RWPE1 (cell line): ENCODE results near the gene KIF16B.
"Not testable (repeated sequence)": the region's sequence is repeated elsewhere in the genome, so short reads cannot be mapped to it uniquely, and the experiment has no call there.

Experiments used
- CTCF ChIA-PET: fragments of 350-600 bp; sonication (Branson Sonifier 250); formaldehyde crosslinking; extraction: SDS; loops from one replicate; lab custom pipeline; 2021; lab: Yijun Ruan, JAX
- POLR2A ChIA-PET: fragments of 400-600 bp; formaldehyde crosslinking; extraction: SDS; loops from one replicate; lab custom pipeline; 2020; ENCODE audit warnings: antibody characterized with exemption; ENCODE audit not compliant: low non-redundant PET; lab: Yijun Ruan, JAX
- DNase-seq: peaks from one replicate; pipeline ENCODE4 v3.0.0; 2012; ENCODE audit warnings: low spot score
- H3K27ac ChIP-seq: fragments of 450-650 bp; 2 replicates; pipeline ENCODE4 v1.5.1; 2017
- CTCF ChIP-seq: fragments of 450-650 bp; conservative IDR thresholded peaks from 2 replicates; pipeline ENCODE4 v1.5.1; 2017; ENCODE audit warnings: low read depth, mild to moderate bottlenecking

Gene KIF16B

GRCh38 chr20:16569246-16570153 is 3.7 kb downstream of the KIF16B start:
- ChIA-PET POLR2A (no interaction called here), CTCF (interaction anchor here (0.7 kb wide), 1 partner anchor 51 kb away, joined by 3 read pairs; no protein-coding TSS in a partner anchor)
- no peak for TF ChIP-seq CTCF
- H3K27ac ChIP-seq: no peak overlapping the region
- DNase-seq: no peak

GRCh38 chr20:16566080-16566479 is 7.2 kb downstream of the KIF16B start:
- ChIA-PET CTCF (no interaction called here), POLR2A (no interaction called here)
- no peak overlapping the region for H3K27ac ChIP-seq
- no peak for TF ChIP-seq CTCF
- DNase-seq: no peak

- DNase-seq, POLR2A ChIA-PET, H3K27ac ChIP-seq, CTCF ChIA-PET: not testable (repeated sequence)
Observed at GRCh38 chr20:16564079-16564478, 9.2 kb downstream of the KIF16B start.

GRCh38 chr20:16563066-16563806 is 10.0 kb downstream of the KIF16B start:
- DNase-seq: no peak
- CTCF ChIA-PET: no interaction called here
- no peak for TF ChIP-seq CTCF
- no peak overlapping the region for H3K27ac ChIP-seq
- POLR2A ChIA-PET: no interaction called here

- no peak for DNase-seq
- CTCF ChIA-PET: no interaction called here
- POLR2A ChIA-PET: no interaction called here
- no peak overlapping the region for H3K27ac ChIP-seq
- TF ChIP-seq CTCF: no peak
Observed at GRCh38 chr20:16562259-16562658, 11.0 kb downstream of the KIF16B start.

- ChIA-PET CTCF (interaction anchor here (0.7 kb wide), 1 partner anchor 24 kb away, joined by 3 read pairs; no protein-coding TSS in a partner anchor), POLR2A (no interaction called here)
- H3K27ac ChIP-seq: no peak overlapping the region
- no peak for DNase-seq
- no peak for TF ChIP-seq CTCF
Observed at GRCh38 chr20:16560661-16561060, 12.6 kb downstream of the KIF16B start.

GRCh38 chr20:16560216-16560615 is 13.0 kb downstream of the KIF16B start:
- POLR2A ChIA-PET: no interaction called here
- no peak for DNase-seq
- no peak for TF ChIP-seq CTCF
- CTCF ChIA-PET: no interaction called here
- no peak overlapping the region for H3K27ac ChIP-seq
